ENCODE measurements around the gene CUL4A.
"Not testable (repeated sequence)": the region's sequence is repeated elsewhere in the genome, so short reads cannot be mapped to it uniquely, and the experiment has no call there.

CUL4A gene

DNA sequence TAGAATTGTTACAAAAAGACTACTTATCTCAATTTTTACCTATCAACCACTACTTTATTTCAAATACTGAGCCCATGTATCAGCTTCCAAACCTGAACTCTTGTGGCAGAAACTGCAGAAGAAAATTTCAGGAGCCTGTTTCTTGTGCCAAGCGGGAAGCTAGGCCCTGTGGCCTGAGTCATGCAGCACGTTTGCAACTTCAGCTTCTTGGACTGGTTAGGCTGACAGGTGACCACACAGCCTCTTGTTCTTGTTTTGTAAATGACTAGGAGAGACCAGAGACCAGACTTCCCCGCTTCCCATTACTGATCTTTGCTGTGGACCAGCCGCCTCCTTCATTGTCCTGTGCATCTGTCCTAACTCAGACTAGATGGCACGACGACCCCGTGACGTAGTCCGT is 84.3 kb downstream of the CUL4A start:
- no peak for DNase-seq

GRCh38 chr13:113295776-113296175 is 86.4 kb downstream of the CUL4A start:
- DNase-seq, result no peak

DNA sequence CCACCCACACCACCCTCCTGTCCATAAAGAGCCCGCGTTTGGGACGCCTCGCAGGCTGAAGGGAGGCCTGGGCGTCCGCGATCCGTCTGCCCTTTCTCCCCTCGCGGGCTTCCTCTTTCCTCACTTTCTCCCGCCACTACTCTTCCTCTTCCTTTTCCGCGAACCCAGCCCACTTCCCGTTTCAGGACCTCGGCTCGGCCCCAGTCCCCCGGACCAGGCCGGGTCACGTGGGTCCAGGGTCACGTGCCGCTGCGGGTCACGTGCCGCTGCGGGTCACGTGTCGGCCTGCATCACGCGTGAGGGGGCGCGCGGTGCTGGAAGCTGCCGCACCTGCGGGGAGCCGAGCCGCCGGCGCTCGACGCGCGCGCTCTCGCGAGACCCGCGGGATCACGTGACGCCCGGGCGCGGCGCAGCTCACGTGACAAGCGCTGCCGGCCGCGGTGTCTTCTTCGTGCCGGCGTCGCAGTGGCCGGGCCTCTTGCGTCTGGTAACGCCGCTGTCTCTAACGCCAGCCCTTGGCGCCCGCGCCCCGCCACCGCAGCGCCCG is 87.5 kb downstream of the CUL4A start, which contains the start of gene LAMP1:
Gene LAMP1 (plus strand): TSS at position 417 of the 547 bp plus-strand sequence. CDS start 196 bp downstream, outside the sequence.
- DNase-seq, result peak; percentile 97

DNA sequence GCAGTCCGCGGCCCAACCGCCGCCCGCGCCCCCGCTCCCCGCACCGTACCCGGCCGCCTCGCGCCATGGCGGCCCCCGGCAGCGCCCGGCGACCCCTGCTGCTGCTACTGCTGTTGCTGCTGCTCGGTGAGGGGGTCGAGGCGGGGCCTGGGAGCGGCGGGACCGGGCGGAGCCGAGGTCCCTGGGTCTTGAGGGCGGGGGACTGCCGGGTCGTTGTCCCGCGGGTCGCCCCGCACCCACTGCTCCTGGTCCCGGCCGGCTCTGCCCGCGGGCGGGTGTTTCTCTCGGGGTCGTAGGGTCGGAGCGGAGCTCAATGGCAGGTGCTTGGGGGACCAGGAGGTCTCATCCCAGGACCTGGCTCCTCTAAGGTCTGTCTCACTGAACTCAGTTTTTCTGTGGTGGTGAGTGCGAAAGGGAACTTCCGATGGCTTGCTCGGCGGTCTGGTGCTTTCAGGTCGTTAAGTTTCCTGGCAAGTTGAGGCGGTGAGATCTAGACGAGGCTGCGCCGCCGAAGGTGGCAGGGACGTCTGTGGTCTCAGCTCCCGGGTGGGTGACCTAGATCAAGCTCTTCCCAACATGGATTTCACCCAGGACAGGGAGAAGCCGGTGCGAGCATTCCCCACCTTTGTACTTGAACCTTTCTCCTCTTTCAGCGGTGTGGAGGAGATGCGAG is 88.1 kb downstream of the CUL4A start:
- DNase-seq, result no peak

DNA sequence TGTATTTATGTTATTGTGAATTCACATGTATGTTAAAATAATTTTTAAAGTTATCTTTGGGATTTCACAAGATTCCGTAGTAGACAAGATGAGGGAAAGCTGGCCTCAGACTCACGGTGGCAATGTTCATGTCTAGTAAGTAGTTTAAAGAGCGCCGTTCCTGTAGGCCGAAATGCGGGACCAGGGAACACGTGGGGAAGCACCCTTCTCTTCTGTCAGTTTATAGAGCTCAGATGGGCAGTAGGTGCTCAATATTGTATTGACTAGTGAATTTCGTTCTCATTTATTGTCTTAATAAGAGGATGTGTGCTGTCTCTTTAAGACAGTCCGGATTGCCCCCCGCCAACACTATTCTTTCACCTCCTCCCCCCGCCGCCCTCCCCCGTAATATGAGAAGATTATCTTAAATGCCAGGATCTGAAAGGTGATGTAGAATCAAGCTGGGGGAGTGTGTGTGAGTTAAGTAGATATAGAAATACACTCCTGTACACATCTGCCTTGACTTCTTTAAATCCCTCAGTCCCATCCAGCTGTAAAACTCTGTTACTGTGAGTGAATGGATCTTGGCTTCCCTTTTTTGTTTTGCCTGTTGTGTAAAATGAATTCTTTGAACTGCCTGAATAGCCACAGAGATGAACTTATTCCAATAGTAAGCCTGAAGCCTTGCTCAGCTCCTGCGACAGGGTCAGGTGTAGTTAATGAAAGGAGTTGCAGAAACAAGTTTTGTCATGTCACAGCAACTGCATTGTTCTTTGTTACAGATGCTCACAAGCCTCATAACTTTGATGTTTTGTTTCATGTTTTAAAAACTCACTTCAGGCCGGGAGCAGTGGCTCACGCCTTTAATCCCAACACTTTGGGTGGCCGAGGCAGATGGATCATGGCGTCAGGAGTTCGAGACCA is 88.9 kb downstream of the CUL4A start:
- no peak for DNase-seq

DNA sequence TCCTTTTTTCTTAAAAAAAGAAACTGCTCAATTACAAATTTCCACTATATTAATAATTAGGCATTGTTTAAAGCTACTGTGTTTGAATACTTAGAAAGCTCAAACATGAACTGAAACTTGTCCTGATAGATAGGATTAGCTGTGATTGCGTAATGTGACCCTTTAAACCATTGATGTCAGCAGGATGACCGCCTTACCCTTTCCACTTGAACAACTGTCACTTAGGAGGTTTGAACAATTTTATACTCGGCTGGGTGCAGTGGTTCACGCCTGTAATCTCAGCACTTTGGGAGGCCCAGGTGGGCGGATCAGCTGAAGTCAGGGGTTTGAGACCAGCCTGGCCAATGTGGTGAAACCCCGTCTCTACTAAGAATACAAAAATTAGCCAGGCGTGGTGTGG is 90.5 kb downstream of the CUL4A start:
- DNase-seq, result no peak

DNA sequence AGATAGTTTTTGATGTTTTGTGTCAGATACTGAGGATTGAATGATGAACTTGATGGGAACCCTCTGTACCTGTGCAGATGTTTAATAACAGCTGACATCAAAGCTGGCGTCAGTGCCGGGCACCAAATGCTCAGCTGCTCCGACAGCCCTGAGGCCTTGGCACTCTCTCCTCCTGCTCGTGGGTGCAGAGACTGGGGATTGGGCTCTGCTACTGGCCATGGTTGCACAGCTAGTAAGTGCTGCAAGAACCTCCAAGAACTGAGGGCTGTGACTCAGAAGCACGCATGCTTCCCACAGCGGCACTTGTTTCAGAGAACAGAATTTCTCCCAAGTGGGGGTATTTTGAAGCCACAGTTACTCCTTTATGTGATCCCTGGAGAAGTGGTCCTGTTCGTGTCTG is 93.6 kb downstream of the CUL4A start:
- no peak for DNase-seq

GRCh38 chr13:113304121-113304520 is 94.7 kb downstream of the CUL4A start:
- no peak for DNase-seq

DNA sequence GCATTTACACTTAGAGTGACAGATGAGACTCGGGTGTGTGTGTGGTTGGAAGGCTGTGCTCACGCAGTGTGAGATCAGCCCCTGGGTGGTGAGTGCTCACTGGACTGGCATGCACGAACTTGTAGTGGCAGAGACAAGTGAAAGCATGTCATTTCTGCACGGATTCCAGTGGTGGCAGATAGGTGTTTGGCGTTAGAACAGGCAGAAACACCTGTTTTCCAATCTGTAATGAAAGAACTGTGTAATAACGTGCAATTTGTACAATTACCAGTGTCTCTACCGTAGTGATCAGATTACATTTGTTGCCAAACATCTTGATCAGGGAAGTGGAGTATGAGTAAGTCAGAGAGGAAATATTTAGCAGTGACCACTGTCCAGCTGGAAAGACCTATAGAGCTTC is 95.8 kb downstream of the CUL4A start:
- DNase-seq, result no peak

DNA sequence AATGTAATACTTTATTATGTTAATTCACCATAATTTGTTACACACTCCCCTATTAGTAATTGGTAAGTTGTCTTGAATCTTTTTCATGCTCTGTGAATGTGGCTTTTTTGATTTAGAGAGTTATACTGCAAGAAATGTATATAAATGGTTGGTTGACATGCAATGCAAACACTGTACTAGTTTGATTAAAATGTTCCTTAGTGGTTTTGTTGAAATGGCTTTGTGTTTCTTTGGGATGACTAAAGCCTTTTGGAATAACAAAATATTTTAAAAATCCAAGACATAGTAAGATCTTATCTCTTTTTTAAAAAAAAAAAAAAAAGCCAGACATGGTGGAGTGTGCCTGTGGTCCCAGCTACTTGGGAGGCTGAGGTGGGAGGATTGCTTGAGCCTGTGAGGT is 98.1 kb downstream of the CUL4A start:
- no peak for DNase-seq

- no peak for DNase-seq
These were observed 100.1 kb downstream of the CUL4A start for GRCh38 chr13:113309473-113309872.

DNA sequence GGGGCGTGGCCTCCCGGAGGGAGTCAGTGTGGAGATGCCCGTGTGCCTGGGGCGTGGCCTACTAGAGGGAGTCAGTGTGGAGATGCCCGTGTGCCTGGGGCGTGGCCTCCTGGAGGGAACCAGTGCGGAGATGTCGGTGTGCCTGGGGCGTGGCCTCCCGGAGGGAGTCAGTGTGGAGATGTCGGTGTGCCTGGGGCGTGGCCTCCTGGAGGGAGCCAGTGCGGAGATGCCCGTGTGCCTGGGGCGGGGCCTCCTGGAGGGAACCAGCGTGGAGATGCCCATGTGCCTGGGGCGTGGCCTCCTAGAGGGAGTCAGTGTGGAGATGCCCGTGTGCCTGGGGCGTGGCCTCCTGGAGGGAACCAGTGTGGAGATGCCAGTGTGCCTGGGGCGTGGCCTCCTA is 104.7 kb downstream of the CUL4A start:
- not testable (repeated sequence) for DNase-seq

- not testable (repeated sequence) for DNase-seq
These were observed 105.6 kb downstream of the CUL4A start for GRCh38 chr13:113314895-113315470.

DNA sequence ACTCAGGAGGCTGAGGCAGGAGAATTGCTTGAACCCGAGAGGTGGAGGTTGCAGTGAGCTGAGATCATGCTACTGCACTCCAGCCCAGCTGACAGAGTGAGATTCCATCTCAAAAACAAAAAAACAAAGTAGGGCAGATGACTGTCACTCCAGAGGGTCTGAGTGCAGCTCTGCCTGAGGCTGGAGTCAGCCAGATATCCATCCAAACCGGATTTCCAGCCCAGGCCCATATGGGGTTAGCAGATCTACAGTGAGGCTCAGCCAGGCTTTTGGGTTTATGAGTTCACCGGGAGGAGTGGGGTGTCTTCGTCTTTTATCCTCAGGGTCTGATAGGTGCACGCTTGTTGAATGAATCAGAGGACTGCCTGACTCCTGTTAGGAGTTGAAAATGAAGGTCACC is 106.6 kb downstream of the CUL4A start:
- no peak for DNase-seq

Measured in NCI-H1092 (cell line).